GM23248 (cell line): ENCODE data around the gene F2RL3. TPM values are rescaled to one million over a fixed set of nuclear protein-coding genes. Genes with fewer than 3 reads are reported as not detected.

Experiments used
- DNase-seq: peaks from one replicate; pipeline ENCODE4 v3.0.0-alpha.2; 2015
- H2AFZ ChIP-seq: fragments of 200-600 bp; sonication (generic); 2 replicates; pipeline ENCODE4 v1.6.1; 2016; ENCODE audit warnings: antibody characterized with exemption
- H3F3A ChIP-seq: fragments of 200-600 bp; sonication (generic); 2 replicates; pipeline ENCODE4 v1.6.1; 2016; ENCODE audit warnings: mild to moderate bottlenecking, antibody characterized with exemption, mixed run types; ENCODE audit not compliant: insufficient read depth
- H3K27ac ChIP-seq: fragments of 200-600 bp; sonication (generic); 2 replicates; pipeline ENCODE4 v1.5.1; 2016; ENCODE audit warnings: mild to moderate bottlenecking
- H3K27me3 ChIP-seq: fragments of 200-600 bp; sonication (generic); replicated peaks from 2 replicates; pipeline ENCODE4 v1.6.1; 2016; ENCODE audit warnings: mild to moderate bottlenecking; ENCODE audit not compliant: insufficient read depth
- H3K36me3 ChIP-seq: fragments of 200-600 bp; sonication (generic); 2 replicates; pipeline ENCODE4 v1.6.1; 2016; ENCODE audit warnings: low read depth, mild to moderate bottlenecking
- H3K4me1 ChIP-seq: fragments of 200-600 bp; sonication (generic); 2 replicates; pipeline ENCODE4 v1.6.1; 2016; ENCODE audit warnings: mild to moderate bottlenecking; ENCODE audit not compliant: insufficient read depth
- H3K4me2 ChIP-seq: fragments of 200-600 bp; sonication (generic); one replicate; pipeline ENCODE4 v1.6.1; 2016; ENCODE audit warnings: mild to moderate bottlenecking; ENCODE audit not compliant: unreplicated experiment
- H3K4me3 ChIP-seq: fragments of 200-600 bp; sonication (generic); 2 replicates; pipeline ENCODE4 v1.5.1; 2016; ENCODE audit warnings: mild to moderate bottlenecking
- H3K79me2 ChIP-seq: fragments of 200-600 bp; sonication (generic); 2 replicates; pipeline ENCODE4 v1.6.1; 2016; ENCODE audit warnings: mild to moderate bottlenecking; ENCODE audit not compliant: insufficient read depth
- H3K9ac ChIP-seq: fragments of 200-600 bp; sonication (generic); 2 replicates; pipeline ENCODE4 v1.6.1; 2016; ENCODE audit warnings: mild to moderate bottlenecking
- H3K9me2 ChIP-seq: fragments of 200-600 bp; sonication (generic); 2 replicates; pipeline ENCODE4 v1.6.1; 2016; ENCODE audit warnings: mixed run types, mild to moderate bottlenecking, moderate library complexity; ENCODE audit not compliant: insufficient read depth
- H3K9me3 ChIP-seq: fragments of 200-600 bp; sonication (generic); one replicate; pipeline ENCODE4 v1.6.1; 2017; ENCODE audit warnings: low read depth
- H4K20me1 ChIP-seq: fragments of 200-600 bp; sonication (generic); 2 replicates; pipeline ENCODE4 v1.6.0; 2016; ENCODE audit not compliant: insufficient read depth
- EZH2 ChIP-seq: fragments of 200-600 bp; sonication (generic); IDR thresholded peaks from 2 replicates; pipeline ENCODE4 v1.6.1; 2018; ENCODE audit warnings: antibody characterized with exemption, mild to moderate bottlenecking; ENCODE audit not compliant: insufficient read depth, poor library complexity, severe bottlenecking
- EZH2phosphoT487 ChIP-seq: fragments of 200-600 bp; sonication (generic); IDR thresholded peaks from 2 replicates; pipeline ENCODE4 v1.6.1; 2018; ENCODE audit warnings: antibody characterized with exemption, moderate library complexity, mild to moderate bottlenecking, low read depth; ENCODE audit not compliant: insufficient read depth
- WGBS, 2 experiments: methylation state at CpG; one replicate each; pipeline ENCODE4 v1.1.6; 2015 to 2017; ENCODE audit warnings: low lambda C conversion rate in 2 of 2, low coverage in 1 of 2; ENCODE audit errors: missing lambda C conversion rate in 2 of 2; 5-methylcytosine and 5-hydroxymethylcytosine counted together
- in situ Hi-C: fragments of 300-500 bp; cut with MboI; formaldehyde crosslinking; loops from 2 replicates; pipeline ENCODE4 v1.15.0; 2020
- polyA plus RNA-seq: library from polyadenylated mRNA; unstranded; fragments of >200 nt; fragmentation: Nextera tagmentation; extraction: Ambion mirVana; gene quantifications from 2 replicates; pipeline ENCODE4 v1.2.1, GENCODE V29; 2016
- total RNA-seq: library from RNA; depleted of rRNA; stranded (reverse); fragments of >200 nt; shearing (Covaris generic); gene quantifications from 2 replicates; pipeline ENCODE4 v1.2.3, GENCODE V29; 2014; rRNA removed

The F2RL3 gene
- total RNA-seq (not detected in 2 replicates), polyA plus RNA-seq (not detected in 2 replicates)

DNA sequence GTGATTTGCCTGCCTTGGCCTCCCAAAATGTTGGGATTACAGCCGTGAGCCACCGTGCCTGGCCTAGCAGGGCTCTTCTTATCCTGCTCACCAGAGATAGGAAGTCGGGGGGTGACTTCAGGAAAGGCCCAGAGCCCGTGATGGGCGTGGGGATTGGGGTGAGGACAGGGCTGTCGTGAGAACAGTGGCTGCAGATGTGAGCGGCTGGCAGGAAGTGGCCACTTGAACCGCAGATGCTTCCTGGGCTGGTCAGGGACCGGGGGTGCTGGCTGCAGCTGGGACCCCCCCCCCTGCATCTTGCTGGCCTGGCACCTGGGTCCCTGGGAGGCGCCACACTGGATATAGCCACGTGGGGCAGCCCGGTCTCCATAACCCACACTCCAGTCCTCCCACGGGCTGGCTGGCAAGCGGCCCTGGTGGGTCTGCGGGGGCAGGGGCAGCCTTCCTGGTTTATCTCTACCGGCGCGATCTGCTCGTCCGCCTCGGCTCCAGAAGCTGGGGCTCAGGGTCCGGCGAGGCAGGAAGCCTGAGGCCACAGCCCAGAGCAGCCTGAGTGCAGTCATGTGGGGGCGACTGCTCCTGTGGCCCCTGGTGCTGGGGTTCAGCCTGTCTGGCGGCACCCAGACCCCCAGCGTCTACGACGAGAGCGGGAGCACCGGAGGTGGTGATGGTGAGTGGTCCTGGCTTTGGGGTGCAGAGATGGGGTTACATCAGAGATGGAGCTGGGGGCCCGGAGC is at the start of gene F2RL3:
F2RL3 (plus strand) TSS at position 371 of the 737 bp plus-strand sequence; CDS start at position 562, 191 bp downstream.
- Histone ChIP-seq H3K36me3 (no peaks in the 10 kb centered on the region), H3K4me1 (no peaks in the 10 kb centered on the region), H3K4me3 (no peak within 1 kb of the TSS), H3K9me3 (no peaks in the 10 kb centered on the region), H2AFZ (no peak within 1 kb of the TSS), H4K20me1 (no peaks in the 10 kb centered on the region), H3K27me3 (no peaks in the 10 kb centered on the region), H3F3A (no peaks in the 10 kb centered on the region), H3K9me2 (no peaks in the 10 kb centered on the region), H3K9ac (no peak within 1 kb of the TSS), H3K79me2 (no peaks in the 10 kb centered on the region), H3K4me2 (no peak within 1 kb of the TSS), H3K27ac (no peak within 1 kb of the TSS)
- 37 to 38% methylated on average over 30 to 31 of the region's 31 CpGs for WGBS, 2 experiments
- DNase-seq: peak; percentile 23
- in situ Hi-C loops: no loop called here
- TF ChIP-seq EZH2 (no peak), EZH2phosphoT487 (no peak)

DNA sequence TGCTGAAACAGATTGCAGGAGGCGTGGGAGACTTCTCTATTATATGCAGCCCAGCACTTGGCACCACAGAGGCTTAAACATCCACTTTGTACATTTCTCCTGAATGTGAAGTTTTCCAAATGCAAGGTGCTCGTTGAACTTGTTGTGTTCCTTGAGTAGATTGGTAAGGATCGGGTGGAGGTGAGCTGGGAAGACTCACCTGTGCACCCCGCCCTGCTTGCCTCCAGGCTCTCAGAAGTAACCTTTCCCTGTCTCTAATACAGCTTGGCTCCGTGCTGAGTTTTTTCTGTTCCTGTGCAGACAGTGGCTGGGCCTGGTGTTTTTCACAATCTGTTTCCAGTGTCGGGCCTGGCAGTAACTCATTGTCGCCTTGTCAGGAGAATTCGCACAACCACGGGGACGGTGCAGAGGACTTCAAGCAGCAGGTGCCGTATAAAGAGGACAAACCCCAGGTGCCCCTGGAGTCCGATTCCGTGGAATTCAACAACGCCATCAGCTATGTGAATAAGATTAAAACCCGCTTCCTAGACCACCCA is 47.3 kb upstream of the F2RL3 start:
- H3K27ac ChIP-seq: no peak overlapping the region
- TF ChIP-seq EZH2: no peak
- no peak for TF ChIP-seq EZH2phosphoT487
- no peak overlapping the region for H2AFZ ChIP-seq
- no peaks in the 10 kb centered on the region for H4K20me1 ChIP-seq
- H3F3A ChIP-seq: no peaks in the 10 kb centered on the region
- no peak overlapping the region for H3K9ac ChIP-seq
- no peaks in the 10 kb centered on the region for H3K9me3 ChIP-seq
- H3K4me3 ChIP-seq: no peak overlapping the region
- peaks cover 6% of the 10 kb centered on the region for H3K36me3 ChIP-seq
- 81 to 86% methylated on average over 15 of the region's 15 CpGs for WGBS, 2 experiments
- in situ Hi-C loops: no loop called here
- H3K4me2 ChIP-seq: no peak overlapping the region
- DNase-seq: no peak
- no peaks in the 10 kb centered on the region for H3K9me2 ChIP-seq
- H3K27me3 ChIP-seq: no peaks in the 10 kb centered on the region
- no peaks in the 10 kb centered on the region; the same call in 1 of the 2 replicates for H3K79me2 ChIP-seq
- H3K4me1 ChIP-seq: no peaks in the 10 kb centered on the region

DNA sequence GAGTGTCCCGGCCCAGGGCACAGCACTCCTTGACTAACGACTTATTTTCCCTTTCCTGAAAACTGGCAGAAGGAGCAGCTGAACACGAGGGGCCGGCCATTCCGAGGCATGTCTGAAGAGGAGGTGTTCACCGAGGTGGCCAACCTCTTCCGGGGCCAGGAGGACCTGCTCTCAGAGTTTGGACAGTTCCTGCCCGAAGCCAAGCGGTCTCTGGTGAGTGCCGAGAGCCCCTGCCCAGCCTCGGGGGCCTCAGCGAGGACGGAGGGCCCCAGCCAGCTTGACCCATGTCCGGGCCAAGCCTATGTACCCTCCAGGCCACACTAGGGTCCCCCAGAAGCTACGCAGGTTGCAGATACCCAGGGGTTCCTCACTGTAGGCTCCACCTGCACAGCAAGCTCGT is 41.9 kb upstream of the F2RL3 start:
- peaks cover 19% of the 10 kb centered on the region; the same call in 1 of the 2 replicates for H3F3A ChIP-seq
- 96% methylated on average over 16 of the region's 16 CpGs for WGBS, 2 experiments

DNA sequence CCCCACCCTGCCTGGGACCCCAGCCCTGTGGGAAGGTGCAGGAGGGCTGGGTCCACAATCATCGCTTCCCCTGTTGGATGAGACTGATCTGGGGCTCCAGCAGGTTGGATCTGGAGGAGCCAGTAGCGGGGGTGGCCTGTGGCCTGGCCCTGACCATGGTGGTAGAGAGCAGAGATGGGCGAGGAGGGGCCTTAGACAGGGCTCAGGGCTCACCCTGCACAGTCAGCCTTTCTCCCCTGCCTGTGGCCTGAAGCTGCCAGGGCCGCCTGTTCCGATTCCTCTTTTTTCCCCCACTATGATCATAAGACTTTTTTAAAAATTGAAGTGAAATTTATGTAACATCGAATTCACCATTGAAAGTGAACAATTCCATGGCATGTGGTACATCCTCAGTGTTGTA is 41.4 kb upstream of the F2RL3 start:
- H3K79me2 ChIP-seq: no peaks in the 10 kb centered on the region; the same call in 1 of the 2 replicates
- in situ Hi-C loops: no loop called here
- no peak overlapping the region for H3K4me2 ChIP-seq
- no peak overlapping the region for H3K4me3 ChIP-seq
- H3F3A ChIP-seq: peaks cover 19% of the 10 kb centered on the region; the same call in 1 of the 2 replicates
- TF ChIP-seq EZH2 (no peak), EZH2phosphoT487 (no peak)
- no peak overlapping the region for H3K27ac ChIP-seq
- H3K9ac ChIP-seq: no peak overlapping the region
- H2AFZ ChIP-seq: no peak overlapping the region
- H3K4me1 ChIP-seq: peaks cover 22% of the 10 kb centered on the region
- H3K27me3 ChIP-seq: no peaks in the 10 kb centered on the region
- no peaks in the 10 kb centered on the region for H3K9me3 ChIP-seq
- H4K20me1 ChIP-seq: no peaks in the 10 kb centered on the region
- no peaks in the 10 kb centered on the region for H3K9me2 ChIP-seq
- no peak for DNase-seq
- WGBS, 2 experiments: 96 to 97% methylated on average over 5 to 6 of the region's 6 CpGs
- H3K36me3 ChIP-seq: peaks cover 18% of the 10 kb centered on the region; the same call in 1 of the 2 replicates

More for the DNA sequence above, 41.9 kb upstream of the F2RL3 start:
- TF ChIP-seq EZH2 (no peak), EZH2phosphoT487 (no peak)
- Histone ChIP-seq H4K20me1 (no peaks in the 10 kb centered on the region), H2AFZ (no peak overlapping the region), H3K4me1 (peaks cover 22% of the 10 kb centered on the region), H3K27me3 (no peaks in the 10 kb centered on the region), H3K4me3 (no peak overlapping the region), H3K27ac (no peak overlapping the region), H3K36me3 (peaks cover 20% of the 10 kb centered on the region), H3K9ac (no peak overlapping the region), H3K79me2 (no peaks in the 10 kb centered on the region; the same call in 1 of the 2 replicates), H3K9me3 (no peaks in the 10 kb centered on the region), H3K9me2 (no peaks in the 10 kb centered on the region), H3K4me2 (no peak overlapping the region)
- in situ Hi-C loops: no loop called here
- no peak for DNase-seq
